Mesothelial cell of epicardium (in vitro differentiated cells): Measurements from ENCODE around the gene DSG2. TPM values are rescaled to one million over a fixed set of nuclear protein-coding genes. Genes with fewer than 3 reads are reported as not detected.

Source experiments
- DNase-seq, 2 experiments: peaks; one replicate each; pipeline ENCODE4 v3.0.0; 2021; ENCODE audit warnings: low spot score in 2 of 2; ENCODE audit not compliant: unreplicated experiment in 2 of 2
- H3K27ac Mint-ChIP-seq: 2 replicates; pipeline ENCODE4 v1.8.0; 2021; ENCODE audit warnings: mixed read lengths
- H3K27me3 Mint-ChIP-seq: 2 replicates; pipeline ENCODE4 v1.8.0; 2021; ENCODE audit warnings: low read depth, mixed read lengths
- H3K36me3 Mint-ChIP-seq: 2 replicates; pipeline ENCODE4 v1.8.0; 2021; ENCODE audit warnings: mixed read lengths
- H3K4me1 Mint-ChIP-seq: 2 replicates; pipeline ENCODE4 v1.8.0; 2021; ENCODE audit warnings: mixed read lengths
- H3K4me3 Mint-ChIP-seq: 2 replicates; pipeline ENCODE4 v1.8.0; 2021; ENCODE audit warnings: mild to moderate bottlenecking, moderate library complexity, mixed read lengths
- H3K9me3 Mint-ChIP-seq: 2 replicates; pipeline ENCODE4 v1.8.0; 2021; ENCODE audit warnings: mixed read lengths
- total RNA-seq: library from RNA; stranded (reverse); gene quantifications from 3 replicates; pipeline ENCODE4 v1.2.1, GENCODE V29; 2021
- TF ChIP-seq, protein P1 (sequence below): fragments of 200-600 bp; sonication (generic); IDR thresholded peaks from one replicate; pipeline ENCODE4 v1.5.0; 2021; ENCODE audit warnings: antibody characterized with exemption; ENCODE audit not compliant: unreplicated experiment

DSG2 gene
- total RNA-seq, 1 donor from 2014 or later = 98.0 TPM

DNA sequence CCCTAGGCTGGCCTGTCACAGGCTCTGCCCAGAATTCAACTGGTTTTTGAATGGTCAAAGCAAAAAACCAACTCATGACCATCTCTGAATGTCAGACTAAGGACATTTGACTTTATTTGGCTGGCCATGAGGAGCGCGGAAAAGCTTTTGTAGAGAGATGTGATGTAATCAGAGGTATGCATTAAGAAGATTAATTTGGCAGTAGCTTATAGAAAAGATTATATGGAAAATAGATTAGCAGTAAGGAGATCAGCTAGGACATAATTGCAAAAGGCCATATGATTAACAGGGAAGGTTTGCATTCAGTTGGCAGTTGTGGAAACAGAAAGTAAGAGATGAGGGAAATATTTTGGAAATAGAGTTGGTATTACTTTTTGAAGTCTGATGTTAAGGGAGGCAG is 81.4 kb downstream of the DSG2 start:
- Mint-ChIP-seq H3K9me3 (no peaks in the 10 kb centered on the region), H3K27ac (no peak overlapping the region), H3K36me3 (no peaks in the 10 kb centered on the region), H3K27me3 (no peaks in the 10 kb centered on the region), H3K4me3 (no peak overlapping the region), H3K4me1 (no peaks in the 10 kb centered on the region)
- TF ChIP-seq, protein P1, sequence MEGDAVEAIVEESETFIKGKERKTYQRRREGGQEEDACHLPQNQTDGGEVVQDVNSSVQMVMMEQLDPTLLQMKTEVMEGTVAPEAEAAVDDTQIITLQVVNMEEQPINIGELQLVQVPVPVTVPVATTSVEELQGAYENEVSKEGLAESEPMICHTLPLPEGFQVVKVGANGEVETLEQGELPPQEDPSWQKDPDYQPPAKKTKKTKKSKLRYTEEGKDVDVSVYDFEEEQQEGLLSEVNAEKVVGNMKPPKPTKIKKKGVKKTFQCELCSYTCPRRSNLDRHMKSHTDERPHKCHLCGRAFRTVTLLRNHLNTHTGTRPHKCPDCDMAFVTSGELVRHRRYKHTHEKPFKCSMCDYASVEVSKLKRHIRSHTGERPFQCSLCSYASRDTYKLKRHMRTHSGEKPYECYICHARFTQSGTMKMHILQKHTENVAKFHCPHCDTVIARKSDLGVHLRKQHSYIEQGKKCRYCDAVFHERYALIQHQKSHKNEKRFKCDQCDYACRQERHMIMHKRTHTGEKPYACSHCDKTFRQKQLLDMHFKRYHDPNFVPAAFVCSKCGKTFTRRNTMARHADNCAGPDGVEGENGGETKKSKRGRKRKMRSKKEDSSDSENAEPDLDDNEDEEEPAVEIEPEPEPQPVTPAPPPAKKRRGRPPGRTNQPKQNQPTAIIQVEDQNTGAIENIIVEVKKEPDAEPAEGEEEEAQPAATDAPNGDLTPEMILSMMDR = no peak
- DNase-seq = no peak

DNA sequence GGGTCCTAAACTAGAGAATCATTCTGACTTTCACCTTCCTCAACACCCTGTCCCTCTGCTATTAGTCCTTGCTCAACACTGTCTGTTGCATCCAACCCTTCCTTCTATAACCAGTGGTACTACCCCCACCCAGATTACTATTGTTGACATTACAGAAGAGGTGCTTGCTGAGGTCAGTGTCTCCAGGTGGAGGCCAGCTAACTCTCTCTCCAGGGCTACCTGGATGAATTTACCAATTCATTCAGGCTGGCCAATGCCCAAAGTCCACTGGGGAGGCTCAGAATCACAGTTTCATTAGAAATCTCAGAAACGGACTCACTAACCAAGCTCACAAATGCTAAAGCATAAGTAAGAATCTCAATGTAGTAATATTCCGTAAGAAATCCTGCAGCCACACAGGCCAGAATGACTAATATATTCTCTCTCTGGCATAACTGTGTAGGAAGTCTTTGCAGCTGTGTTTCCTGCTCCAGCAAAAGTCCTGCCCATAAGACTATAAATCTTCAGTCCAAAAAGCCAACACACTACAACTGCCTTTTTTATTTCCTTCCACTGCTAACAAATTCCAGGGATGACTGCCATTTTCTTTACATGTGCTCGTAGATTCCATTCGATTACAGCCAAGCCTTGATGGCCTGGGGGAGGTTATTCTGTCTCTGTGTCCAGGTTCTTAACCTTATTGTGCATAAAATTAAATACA is 83.7 kb downstream of the DSG2 start:
- H3K4me1 Mint-ChIP-seq = peaks cover 5% of the 10 kb centered on the region
- H3K27ac Mint-ChIP-seq = peak overlapping the region; percentile 2
- H3K4me3 Mint-ChIP-seq = no peak overlapping the region
- H3K36me3 Mint-ChIP-seq = no peaks in the 10 kb centered on the region
- DNase-seq = no peak
- TF ChIP-seq, protein P1 = no peak
- H3K27me3 Mint-ChIP-seq = no peaks in the 10 kb centered on the region
- no peaks in the 10 kb centered on the region for H3K9me3 Mint-ChIP-seq

DNA sequence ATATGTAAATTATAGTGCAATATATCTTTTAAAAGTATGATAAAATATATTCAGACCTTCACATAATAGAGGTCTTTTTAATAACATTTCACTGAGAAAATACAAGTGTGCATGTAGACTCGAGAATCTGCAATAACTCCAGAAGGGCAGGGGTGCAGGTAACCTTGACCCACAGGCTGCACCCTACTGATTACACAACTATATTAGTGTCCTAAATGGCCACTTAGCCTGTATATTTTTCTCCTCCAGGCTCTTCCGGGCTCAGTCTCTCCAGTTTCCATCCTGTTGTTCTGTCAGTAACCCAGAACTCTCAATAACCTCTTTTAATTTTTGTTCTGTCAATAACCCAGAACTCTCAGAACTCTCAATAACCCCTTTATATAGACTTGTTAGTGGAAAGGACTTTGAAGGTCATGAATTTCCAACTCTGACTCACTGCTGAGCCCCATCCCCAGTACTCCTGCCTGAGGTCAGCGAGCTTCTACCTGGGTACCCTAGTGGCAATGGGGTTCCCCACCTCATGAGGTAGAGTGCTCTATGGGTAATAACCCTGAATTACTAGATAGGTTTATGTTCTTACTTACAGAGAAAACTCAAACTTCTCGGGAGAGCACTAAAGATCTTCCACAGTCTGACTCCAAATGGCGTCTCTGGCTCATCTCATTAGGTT is 85.3 kb downstream of the DSG2 start:
- H3K4me3 Mint-ChIP-seq = no peak overlapping the region
- H3K27ac Mint-ChIP-seq = no peak overlapping the region
- no peaks in the 10 kb centered on the region for H3K36me3 Mint-ChIP-seq
- peaks cover 1% of the 10 kb centered on the region for H3K9me3 Mint-ChIP-seq
- DNase-seq = no peak
- no peaks in the 10 kb centered on the region for H3K27me3 Mint-ChIP-seq
- TF ChIP-seq, protein P1 = no peak
- peaks cover 16% of the 10 kb centered on the region for H3K4me1 Mint-ChIP-seq

DNA sequence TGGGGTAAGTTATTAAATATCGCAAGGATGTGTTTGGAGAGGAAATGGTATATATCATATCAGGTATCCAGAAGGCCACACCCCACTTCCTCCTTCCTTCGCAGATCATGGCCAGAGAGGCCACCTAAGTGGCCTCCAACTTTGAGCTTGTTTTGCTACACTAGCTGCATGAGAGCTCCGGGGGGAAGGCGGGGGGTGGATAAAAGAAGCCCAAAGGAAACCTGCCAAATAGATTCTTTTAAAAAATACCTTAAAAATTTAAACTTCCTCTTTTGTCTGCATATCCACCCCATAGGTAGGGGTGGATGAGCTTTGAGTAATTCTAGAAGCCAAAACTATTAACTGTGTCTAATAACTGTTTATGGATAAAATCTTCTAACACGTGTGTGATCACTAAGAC is 88.0 kb downstream of the DSG2 start:
- Mint-ChIP-seq H3K27me3 (no peaks in the 10 kb centered on the region), H3K9me3 (peaks cover 11% of the 10 kb centered on the region), H3K36me3 (no peaks in the 10 kb centered on the region), H3K4me1 (peaks cover 16% of the 10 kb centered on the region), H3K4me3 (no peak overlapping the region), H3K27ac (peak overlapping the region; percentile 87)
- TF ChIP-seq, protein P1 = no peak
- DNase-seq = no peak

DNA sequence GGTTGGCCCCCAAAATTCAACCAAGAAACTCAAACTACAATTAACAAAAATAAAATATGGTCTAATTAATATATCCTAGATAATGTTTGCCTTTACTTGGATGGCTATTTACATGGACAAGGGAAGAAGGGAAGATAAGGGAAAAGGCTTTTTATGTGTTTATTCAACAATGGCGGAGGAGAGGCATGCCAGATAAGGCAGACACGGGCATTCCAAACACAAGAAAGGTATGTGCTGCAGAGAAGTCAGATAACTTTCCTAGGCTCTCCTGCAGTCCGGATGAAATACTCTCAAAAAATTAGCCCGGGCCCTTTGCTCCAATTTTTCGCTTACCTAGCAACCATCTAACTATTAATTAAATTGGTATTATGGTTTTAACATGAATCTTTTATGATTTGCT is 88.6 kb downstream of the DSG2 start:
- Mint-ChIP-seq H3K4me1 (peaks cover 20% of the 10 kb centered on the region), H3K27ac (peak overlapping the region; percentile 87), H3K4me3 (no peak overlapping the region), H3K36me3 (no peaks in the 10 kb centered on the region), H3K9me3 (peaks cover 11% of the 10 kb centered on the region), H3K27me3 (no peaks in the 10 kb centered on the region)
- TF ChIP-seq, protein P1 = no peak
- DNase-seq = no peak
